NCI-H345 (cell line): ENCODE results near the gene BICD1.

Source experiments
- DNase-seq: peaks from one replicate; lab custom pipeline; 2025; lab: John Stamatoyannopoulos, UW

The BICD1 gene

DNA sequence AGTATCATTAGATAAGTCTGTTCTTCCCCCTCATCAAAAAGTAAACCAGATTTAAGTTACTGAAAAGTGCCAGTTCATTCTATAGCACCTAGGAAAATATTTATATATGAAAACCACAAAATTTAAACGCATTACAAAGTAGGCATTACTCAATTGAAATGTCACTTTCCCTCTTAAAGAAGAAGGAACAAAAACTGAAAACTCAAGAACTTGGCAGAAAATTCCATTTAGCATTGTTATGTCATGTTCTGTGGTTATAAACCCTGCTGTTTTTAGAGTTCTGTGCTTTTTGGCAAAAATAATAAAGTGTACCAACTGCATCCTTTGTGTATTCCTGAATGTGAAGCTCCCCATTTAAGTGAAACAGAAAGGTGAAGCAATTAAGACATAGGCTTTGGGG lies 296.3 kb downstream of the BICD1 start:
- no peak for DNase-seq

- no peak for DNase-seq
Observed at GRCh38 chr12:32407795-32408194, 301.1 kb downstream of the BICD1 start.

- no peak for DNase-seq
Observed at GRCh38 chr12:32413412-32413811, 306.8 kb downstream of the BICD1 start.

- DNase-seq = no peak
Observed at GRCh38 chr12:32418221-32418620, 311.6 kb downstream of the BICD1 start.

DNA sequence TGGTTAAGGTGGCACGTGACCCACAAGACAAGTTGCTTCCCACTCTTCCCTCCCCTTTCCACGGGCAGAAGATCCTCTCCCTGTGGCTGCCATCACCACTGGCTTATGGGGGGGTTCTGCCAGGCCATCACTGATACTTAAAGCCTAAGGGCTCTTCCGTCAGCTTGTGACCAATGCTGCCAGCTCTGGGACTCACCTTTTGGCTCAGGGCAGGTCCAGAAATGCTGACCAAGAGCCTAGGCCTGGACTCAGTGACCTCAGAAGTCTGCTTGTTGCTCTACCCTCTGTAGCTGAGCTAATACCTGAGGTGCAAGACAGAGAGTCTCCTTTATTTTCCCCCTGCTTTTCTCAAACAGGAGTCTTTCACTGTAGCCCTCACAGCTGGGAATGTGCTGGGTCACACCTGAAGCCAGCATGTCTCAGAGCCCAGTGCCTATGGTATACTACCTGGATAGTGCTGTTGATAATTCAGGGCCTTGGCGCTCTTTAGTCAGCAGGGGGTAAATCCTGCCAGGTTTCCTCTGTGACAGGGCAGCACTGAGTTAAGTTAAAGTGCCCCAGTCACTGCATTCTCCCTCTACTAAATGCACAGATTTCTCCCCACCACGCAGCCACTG lies 312.4 kb downstream of the BICD1 start:
- no peak for DNase-seq

DNA sequence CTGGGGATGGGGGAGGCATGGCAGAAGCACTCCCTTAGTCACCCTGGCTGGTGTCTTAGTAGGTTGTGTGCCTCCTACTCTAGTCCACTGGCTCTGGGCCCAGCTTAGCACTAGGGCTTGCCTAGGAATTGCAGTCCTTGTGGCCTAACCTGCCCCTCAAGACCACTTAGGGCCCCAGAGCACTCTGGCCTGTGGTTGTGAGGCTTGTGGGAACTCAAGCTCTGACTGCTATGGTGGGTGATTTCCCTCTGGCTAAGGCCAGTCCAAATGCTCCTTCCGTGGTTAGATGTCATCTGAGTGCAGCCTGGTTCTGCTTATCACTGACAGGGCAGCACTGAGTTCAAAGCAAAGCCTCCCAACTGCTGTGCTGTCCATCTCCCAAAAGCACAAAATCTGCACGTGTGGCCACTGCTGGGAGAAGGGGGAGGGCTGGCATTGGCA lies 312.9 kb downstream of the BICD1 start:
- no peak for DNase-seq

DNA sequence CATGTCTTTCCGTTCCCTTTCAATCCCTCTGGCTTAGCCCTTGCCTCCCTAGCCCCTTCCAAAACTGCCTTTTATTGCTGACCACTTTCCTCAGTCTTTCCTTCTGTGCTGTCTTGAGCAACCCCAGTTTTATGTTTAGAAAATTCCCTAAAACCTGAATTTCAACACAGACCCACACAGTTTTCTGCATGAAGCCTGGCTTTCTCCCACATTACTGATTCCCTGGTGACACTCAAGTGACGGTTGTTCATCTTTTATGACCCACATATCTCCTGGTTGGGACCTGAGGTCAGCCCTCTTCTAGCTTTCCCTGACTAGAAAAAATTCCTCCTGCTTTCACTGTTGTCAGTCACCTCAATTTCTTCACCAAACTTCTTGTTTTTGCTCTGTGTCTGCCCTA lies 313.7 kb downstream of the BICD1 start:
- no peak for DNase-seq

DNA sequence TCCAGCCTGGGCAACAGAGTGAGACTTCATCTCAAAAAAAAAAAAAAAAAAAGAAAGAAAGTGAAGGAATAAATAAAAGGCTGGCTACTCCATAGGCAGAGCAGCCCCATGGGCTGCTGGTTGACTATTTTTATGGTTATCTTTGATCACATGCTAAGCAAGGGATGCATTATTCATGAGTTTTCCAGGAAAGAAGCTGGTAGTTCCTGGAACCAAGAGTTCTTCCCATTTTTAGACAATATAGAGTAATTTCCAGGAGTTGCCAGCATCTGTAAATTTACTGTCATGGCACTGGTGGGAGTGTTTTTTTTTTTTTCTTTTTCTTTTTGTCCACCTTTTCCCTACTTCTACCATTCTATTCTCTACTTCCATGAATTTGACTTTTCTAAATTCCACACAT lies 316.9 kb downstream of the BICD1 start:
- no peak for DNase-seq

GRCh38 chr12:32431025-32431424 lies 324.4 kb downstream of the BICD1 start:
- DNase-seq = no peak
